Measurements from ENCODE around the gene C2orf76.

Gene C2orf76

GRCh38 chr2:119311831-119312230, 54.8 kb downstream of the C2orf76 start:
- Histone ChIP-seq H2AFZ (ENCODE audit: low read depth, low read length) (no peak overlapping the region), H3K4me2 (ENCODE audit: insufficient read depth, low read length) (no peak overlapping the region)

GRCh38 chr2:119311371-119311770, 55.3 kb downstream of the C2orf76 start:
- Histone ChIP-seq H3K9ac (ENCODE audit: low read depth, low read length) (no peak overlapping the region), H3K4me1 (ENCODE audit: insufficient read depth, low read length) (no peaks in the 10 kb centered on the region), H3K27ac (ENCODE audit: low read length) (no peak overlapping the region), H3K36me3 (ENCODE audit: insufficient read depth, low read length) (no peaks in the 10 kb centered on the region), H3K4me3 (ENCODE audit: low read depth in 1 of 2, low read length in 2 of 2) (no peak overlapping the region), H3K79me2 (ENCODE audit: insufficient read depth, low read length) (no peaks in the 10 kb centered on the region), H4K20me1 (ENCODE audit: insufficient read depth, low read length) (no peaks in the 10 kb centered on the region), H3K27me3 (ENCODE audit: insufficient read depth, low read length, poor library complexity) (no peaks in the 10 kb centered on the region), H2AFZ (ENCODE audit: low read depth, low read length) (no peak overlapping the region), H3K4me2 (ENCODE audit: insufficient read depth, low read length) (no peak overlapping the region), H3K9me3 (ENCODE audit: insufficient read depth, low read length, severe bottlenecking) (no peaks in the 10 kb centered on the region)
- DNase-seq (no peak), ATAC-seq (ENCODE audit: insufficient read depth, low read depth) (no peak)
- TF ChIP-seq EZH2 (IDR thresholded peaks at IDR 0.05; ENCODE audit: borderline replicate concordance, low read depth, low read length, severe bottlenecking), result no peak

More at GRCh38 chr2:119311831-119312230, 54.8 kb downstream of the C2orf76 start:
- DNase-seq (no peak), ATAC-seq (ENCODE audit: insufficient read depth, low read depth) (no peak)
- Histone ChIP-seq H3K27me3 (ENCODE audit: insufficient read depth, low read length, poor library complexity) (no peaks in the 10 kb centered on the region), H3K36me3 (ENCODE audit: insufficient read depth, low read length) (no peaks in the 10 kb centered on the region), H3K27ac (ENCODE audit: low read length) (no peak overlapping the region), H3K9ac (ENCODE audit: low read depth, low read length) (no peak overlapping the region), H3K79me2 (ENCODE audit: insufficient read depth, low read length) (no peaks in the 10 kb centered on the region), H3K4me3 (ENCODE audit: low read depth in 1 of 2, low read length in 2 of 2) (no peak overlapping the region), H4K20me1 (ENCODE audit: insufficient read depth, low read length) (no peaks in the 10 kb centered on the region), H3K9me3 (ENCODE audit: insufficient read depth, low read length, severe bottlenecking) (no peaks in the 10 kb centered on the region), H3K4me1 (ENCODE audit: insufficient read depth, low read length) (no peaks in the 10 kb centered on the region)
- TF ChIP-seq EZH2 (IDR thresholded peaks at IDR 0.05; ENCODE audit: borderline replicate concordance, low read depth, low read length, severe bottlenecking) (no peak), CTCF (IDR thresholded peaks at IDR 0.05; ENCODE audit: borderline replicate concordance, extremely low read depth, low read length, poor library complexity, severe bottlenecking) (no peak)

- Histone ChIP-seq H3K4me3 (ENCODE audit: low read depth in 1 of 2, low read length in 2 of 2) (no peak overlapping the region), H3K9me3 (ENCODE audit: insufficient read depth, low read length, severe bottlenecking) (no peaks in the 10 kb centered on the region), H3K4me2 (ENCODE audit: insufficient read depth, low read length) (no peak overlapping the region), H3K36me3 (ENCODE audit: insufficient read depth, low read length) (no peaks in the 10 kb centered on the region), H3K27ac (ENCODE audit: low read length) (no peak overlapping the region), H4K20me1 (ENCODE audit: insufficient read depth, low read length) (no peaks in the 10 kb centered on the region), H3K9ac (ENCODE audit: low read depth, low read length) (no peak overlapping the region), H3K27me3 (ENCODE audit: insufficient read depth, low read length, poor library complexity) (no peaks in the 10 kb centered on the region), H3K79me2 (ENCODE audit: insufficient read depth, low read length) (no peaks in the 10 kb centered on the region), H2AFZ (ENCODE audit: low read depth, low read length) (no peak overlapping the region), H3K4me1 (ENCODE audit: insufficient read depth, low read length) (no peaks in the 10 kb centered on the region)
- TF ChIP-seq EZH2 (IDR thresholded peaks at IDR 0.05; ENCODE audit: borderline replicate concordance, low read depth, low read length, severe bottlenecking) (no peak), CTCF (IDR thresholded peaks at IDR 0.05; ENCODE audit: borderline replicate concordance, extremely low read depth, low read length, poor library complexity, severe bottlenecking) (no peak)
- ATAC-seq (ENCODE audit: insufficient read depth, low read depth), result no peak
- DNase-seq, result no peak
These were observed 57.8 kb downstream of the C2orf76 start for GRCh38 chr2:119308793-119309330.

- Histone ChIP-seq H4K20me1 (ENCODE audit: insufficient read depth, low read length) (no peaks in the 10 kb centered on the region), H3K9ac (ENCODE audit: low read depth, low read length) (no peak overlapping the region), H3K27me3 (ENCODE audit: insufficient read depth, low read length, poor library complexity) (no peaks in the 10 kb centered on the region), H2AFZ (ENCODE audit: low read depth, low read length) (no peak overlapping the region), H3K4me1 (ENCODE audit: insufficient read depth, low read length) (no peaks in the 10 kb centered on the region), H3K79me2 (ENCODE audit: insufficient read depth, low read length) (no peaks in the 10 kb centered on the region), H3K4me3 (ENCODE audit: low read depth in 1 of 2, low read length in 2 of 2) (no peak overlapping the region), H3K27ac (ENCODE audit: low read length) (no peak overlapping the region), H3K4me2 (ENCODE audit: insufficient read depth, low read length) (no peak overlapping the region), H3K9me3 (ENCODE audit: insufficient read depth, low read length, severe bottlenecking) (no peaks in the 10 kb centered on the region), H3K36me3 (ENCODE audit: insufficient read depth, low read length) (no peaks in the 10 kb centered on the region)
- no peak for ATAC-seq (ENCODE audit: insufficient read depth, low read depth)
- no peak for DNase-seq
- TF ChIP-seq CTCF (IDR thresholded peaks at IDR 0.05; ENCODE audit: borderline replicate concordance, extremely low read depth, low read length, poor library complexity, severe bottlenecking) (no peak), EZH2 (IDR thresholded peaks at IDR 0.05; ENCODE audit: borderline replicate concordance, low read depth, low read length, severe bottlenecking) (no peak)
These were observed 59.1 kb downstream of the C2orf76 start for GRCh38 chr2:119307419-119308140.
